RWPE1 (cell line): Measurements from ENCODE around the gene EED.

ENCODE experiments used
- CTCF ChIA-PET: fragments of 350-600 bp; sonication (Branson Sonifier 250); formaldehyde crosslinking; extraction: SDS; loops from one replicate; lab custom pipeline; 2021; lab: Yijun Ruan, JAX
- POLR2A ChIA-PET: fragments of 400-600 bp; formaldehyde crosslinking; extraction: SDS; loops from one replicate; lab custom pipeline; 2020; ENCODE audit warnings: antibody characterized with exemption; ENCODE audit not compliant: low non-redundant PET; lab: Yijun Ruan, JAX
- DNase-seq: peaks from one replicate; pipeline ENCODE4 v3.0.0; 2012; ENCODE audit warnings: low spot score
- H3K27ac ChIP-seq: fragments of 450-650 bp; 2 replicates; pipeline ENCODE4 v1.5.1; 2017
- TF ChIP-seq, protein P1 (sequence below): fragments of 450-650 bp; conservative IDR thresholded peaks from 2 replicates; pipeline ENCODE4 v1.5.1; 2017; ENCODE audit warnings: low read depth, mild to moderate bottlenecking

The EED gene

DNA sequence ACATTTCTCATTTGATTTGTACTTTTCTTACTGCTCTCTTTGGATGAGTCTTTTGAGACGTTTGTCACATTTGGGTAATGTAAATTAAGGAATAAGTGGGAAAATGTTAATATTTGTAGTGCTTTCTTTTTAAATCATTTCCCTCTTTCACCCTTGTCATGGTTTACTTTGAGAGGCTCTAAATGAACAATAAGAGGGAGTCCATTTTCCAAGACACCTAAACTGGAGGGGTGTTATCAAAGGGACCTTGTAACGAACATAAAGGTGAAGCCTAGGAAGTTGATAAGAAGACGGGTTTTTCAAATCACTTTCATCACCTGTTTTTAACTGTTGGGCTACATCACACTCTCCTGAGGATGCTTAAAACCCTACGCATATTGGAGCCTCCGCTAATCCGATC, 12.1 kb downstream of the EED start:
- TF ChIP-seq, protein P1, sequence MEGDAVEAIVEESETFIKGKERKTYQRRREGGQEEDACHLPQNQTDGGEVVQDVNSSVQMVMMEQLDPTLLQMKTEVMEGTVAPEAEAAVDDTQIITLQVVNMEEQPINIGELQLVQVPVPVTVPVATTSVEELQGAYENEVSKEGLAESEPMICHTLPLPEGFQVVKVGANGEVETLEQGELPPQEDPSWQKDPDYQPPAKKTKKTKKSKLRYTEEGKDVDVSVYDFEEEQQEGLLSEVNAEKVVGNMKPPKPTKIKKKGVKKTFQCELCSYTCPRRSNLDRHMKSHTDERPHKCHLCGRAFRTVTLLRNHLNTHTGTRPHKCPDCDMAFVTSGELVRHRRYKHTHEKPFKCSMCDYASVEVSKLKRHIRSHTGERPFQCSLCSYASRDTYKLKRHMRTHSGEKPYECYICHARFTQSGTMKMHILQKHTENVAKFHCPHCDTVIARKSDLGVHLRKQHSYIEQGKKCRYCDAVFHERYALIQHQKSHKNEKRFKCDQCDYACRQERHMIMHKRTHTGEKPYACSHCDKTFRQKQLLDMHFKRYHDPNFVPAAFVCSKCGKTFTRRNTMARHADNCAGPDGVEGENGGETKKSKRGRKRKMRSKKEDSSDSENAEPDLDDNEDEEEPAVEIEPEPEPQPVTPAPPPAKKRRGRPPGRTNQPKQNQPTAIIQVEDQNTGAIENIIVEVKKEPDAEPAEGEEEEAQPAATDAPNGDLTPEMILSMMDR, result no peak
- no peak for DNase-seq
- ChIA-PET POLR2A (interaction anchor here (0.6 kb wide), 1 partner anchor 29 kb away, joined by 11 read pairs; no protein-coding TSS in a partner anchor), CTCF (interaction anchor here (0.6 kb wide), 1 partner anchor 56 kb away, joined by 3 read pairs; no protein-coding TSS in a partner anchor)
- no peak overlapping the region for H3K27ac ChIP-seq

DNA sequence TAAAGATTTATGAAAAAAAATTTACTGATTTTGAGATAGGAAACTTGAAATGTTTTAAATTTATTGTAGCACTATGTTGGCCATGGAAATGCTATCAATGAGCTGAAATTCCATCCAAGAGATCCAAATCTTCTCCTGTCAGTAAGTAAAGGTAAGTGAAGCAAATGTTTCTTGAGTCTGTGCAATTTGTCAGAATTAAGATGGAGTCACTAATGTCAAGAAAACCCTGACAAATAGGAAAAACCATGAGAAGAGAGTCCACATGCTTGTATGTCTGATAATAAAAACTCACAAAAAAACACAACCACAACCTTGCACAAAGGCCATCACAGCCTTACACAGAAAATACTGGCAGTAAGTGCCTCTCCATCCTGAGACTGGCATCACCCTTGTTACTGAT, 12.9 kb downstream of the EED start:
- POLR2A ChIA-PET, result no interaction called here
- no peak for DNase-seq
- TF ChIP-seq, protein P1, result no peak
- CTCF ChIA-PET, result interaction anchor here (0.6 kb wide), 1 partner anchor 57 kb away, joined by 3 read pairs; no protein-coding TSS in a partner anchor
- no peak overlapping the region for H3K27ac ChIP-seq

- TF ChIP-seq, protein P1, result no peak
- no peak for DNase-seq
- H3K27ac ChIP-seq, result no peak overlapping the region
- CTCF ChIA-PET, result interaction anchor here (0.6 to 1.1 kb wide), 2 partner anchors 205 to 679 kb away, joined by 3 to 5 read pairs; no protein-coding TSS in a partner anchor
- POLR2A ChIA-PET, result no interaction called here
Observed at GRCh38 chr11:86259730-86260129, 15.2 kb downstream of the EED start.

DNA sequence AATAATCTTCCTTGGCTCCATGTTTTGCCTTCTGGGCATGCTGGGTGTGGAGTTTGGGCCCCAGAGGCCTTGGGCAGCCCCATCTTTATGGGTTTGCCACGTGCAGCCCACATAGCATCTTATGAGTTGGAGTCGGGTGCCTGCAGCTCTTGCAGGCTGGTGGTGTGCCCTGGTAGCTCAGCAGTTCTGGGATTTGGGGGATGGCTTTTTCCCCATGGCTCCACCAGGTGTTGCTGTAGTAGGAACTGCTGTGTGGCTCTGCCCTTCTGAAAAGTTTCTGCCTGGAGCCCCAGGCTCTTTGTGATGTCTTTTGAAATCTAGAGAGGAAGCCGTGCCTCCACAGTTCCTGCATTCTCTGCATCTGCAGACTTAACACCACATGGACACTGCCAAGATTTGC, 16.8 kb downstream of the EED start:
- H3K27ac ChIP-seq, result no peak overlapping the region
- POLR2A ChIA-PET, result no interaction called here
- TF ChIP-seq, protein P1, result no peak
- no peak for DNase-seq
- CTCF ChIA-PET, result interaction anchor here (1.4 kb wide), 1 partner anchor 20 kb away, joined by 3 read pairs; no protein-coding TSS in a partner anchor

DNA sequence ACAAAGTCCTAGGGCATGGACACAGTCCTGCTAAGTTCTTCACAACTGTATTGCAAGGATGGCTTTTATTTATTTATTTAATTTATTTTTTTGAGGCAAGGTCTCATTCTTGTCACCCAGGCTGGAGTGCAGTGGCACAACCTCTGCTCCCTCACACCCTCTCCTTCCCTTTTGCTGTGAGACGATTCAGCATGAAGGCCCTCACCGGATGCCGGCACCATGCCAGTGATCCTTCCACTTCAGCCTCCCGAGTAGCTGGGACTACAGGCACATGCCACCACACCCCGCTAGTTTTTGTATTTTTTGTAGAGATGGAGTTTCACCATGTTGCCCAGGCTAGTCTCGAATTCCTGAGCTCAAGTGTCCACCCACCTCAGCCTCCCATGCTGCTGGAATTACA, 17.8 kb downstream of the EED start:
- H3K27ac ChIP-seq, result no peak overlapping the region
- DNase-seq, result no peak
- TF ChIP-seq, protein P1, result no peak
- ChIA-PET CTCF (interaction anchor here (0.6 kb wide), 4 partner anchors 100 to 400 kb away, joined by 3 to 4 read pairs (median 4); no protein-coding TSS in a partner anchor), POLR2A (no interaction called here)

GRCh38 chr11:86264649-86265048, 20.1 kb downstream of the EED start:
- ChIA-PET CTCF (no interaction called here), POLR2A (no interaction called here)
- DNase-seq, result no peak
- no peak overlapping the region for H3K27ac ChIP-seq
- TF ChIP-seq, protein P1, result no peak
